HFFc6 (cell line): ENCODE results near the gene LDLRAD4. TPM values are rescaled to one million over a fixed set of nuclear protein-coding genes. Genes with fewer than 3 reads are reported as not detected.

Experiments used
- DNase-seq: peaks from one replicate; pipeline ENCODE4 v3.0.0-alpha.2; 2018
- H3K27ac Mint-ChIP-seq: 2 replicates; pipeline ENCODE4 v1.8.0; 2020; ENCODE audit warnings: mild to moderate bottlenecking, mixed read lengths
- H3K27me3 Mint-ChIP-seq: 2 replicates; pipeline ENCODE4 v1.8.0; 2021; ENCODE audit warnings: mild to moderate bottlenecking, moderate library complexity, mixed read lengths; ENCODE audit not compliant: insufficient read depth
- H3K36me3 Mint-ChIP-seq: 2 replicates; pipeline ENCODE4 v1.8.0; 2021; ENCODE audit warnings: low read depth, mixed read lengths
- H3K4me1 Mint-ChIP-seq: 2 replicates; pipeline ENCODE4 v1.8.0; 2020; ENCODE audit warnings: low read depth, mixed read lengths
- H3K4me3 Mint-ChIP-seq: 2 replicates; pipeline ENCODE4 v1.8.0; 2020; ENCODE audit warnings: mild to moderate bottlenecking, moderate library complexity, mixed read lengths
- H3K9me3 Mint-ChIP-seq: 2 replicates; pipeline ENCODE4 v1.8.0; 2020; ENCODE audit warnings: mild to moderate bottlenecking, mixed read lengths
- CTCF ChIP-seq: fragments of 200-600 bp; sonication (generic); IDR thresholded peaks from 2 replicates; pipeline ENCODE4 v1.5.0; 2021; ENCODE audit warnings: antibody characterized with exemption, mild to moderate bottlenecking
- total RNA-seq, 6 experiments: library from RNA; stranded (reverse); fragmentation: NEBNext Ultra II Directional; extraction: Animal tissue kit (Norgen Biotek cat#: 25700); gene quantifications; 2 replicates in 1 of 6; 3 replicates in 5 of 6; pipeline ENCODE4 v1.2.3, GENCODE V29; 2021

Gene LDLRAD4
- total RNA-seq, 6 experiments from 2014 or later, result not detected

- Mint-ChIP-seq H3K27me3 (peaks cover under 1% of the 10 kb centered on the region; the same call in 1 of the 2 replicates), H3K27ac (no peak overlapping the region), H3K9me3 (peaks cover 26% of the 10 kb centered on the region), H3K4me3 (no peak overlapping the region), H3K36me3 (no peaks in the 10 kb centered on the region), H3K4me1 (no peaks in the 10 kb centered on the region)
- no peak for TF ChIP-seq CTCF
- no peak for DNase-seq
These were observed 90.6 kb downstream of the LDLRAD4 start for GRCh38 chr18:13309031-13309747.

GRCh38 chr18:13309748-13310670 is 91.4 kb downstream of the LDLRAD4 start:
- no peak for TF ChIP-seq CTCF
- Mint-ChIP-seq H3K36me3 (no peaks in the 10 kb centered on the region), H3K27me3 (no peaks in the 10 kb centered on the region; the same call in 1 of the 2 replicates), H3K4me1 (no peaks in the 10 kb centered on the region), H3K27ac (no peak overlapping the region), H3K4me3 (no peak overlapping the region), H3K9me3 (peaks cover 28% of the 10 kb centered on the region)
- no peak for DNase-seq

GRCh38 chr18:13311193-13311592 is 92.6 kb downstream of the LDLRAD4 start:
- Mint-ChIP-seq H3K27me3 (no peaks in the 10 kb centered on the region; the same call in 1 of the 2 replicates), H3K9me3 (peaks cover 31% of the 10 kb centered on the region), H3K4me3 (no peak overlapping the region), H3K27ac (no peak overlapping the region), H3K36me3 (no peaks in the 10 kb centered on the region), H3K4me1 (no peaks in the 10 kb centered on the region)
- DNase-seq, result no peak
- no peak for TF ChIP-seq CTCF

GRCh38 chr18:13312515-13312914 is 94.0 kb downstream of the LDLRAD4 start:
- peaks cover 35% of the 10 kb centered on the region for H3K9me3 Mint-ChIP-seq
- no peaks in the 10 kb centered on the region; the same call in 1 of the 2 replicates for H3K27me3 Mint-ChIP-seq
- no peaks in the 10 kb centered on the region for H3K36me3 Mint-ChIP-seq
- no peak for TF ChIP-seq CTCF
- no peak overlapping the region for H3K27ac Mint-ChIP-seq
- H3K4me3 Mint-ChIP-seq, result no peak overlapping the region
- no peaks in the 10 kb centered on the region for H3K4me1 Mint-ChIP-seq
- DNase-seq, result no peak

GRCh38 chr18:13313006-13313686 is 94.6 kb downstream of the LDLRAD4 start:
- H3K27ac Mint-ChIP-seq, result no peak overlapping the region
- TF ChIP-seq CTCF, result no peak
- H3K4me3 Mint-ChIP-seq, result no peak overlapping the region
- H3K36me3 Mint-ChIP-seq, result no peaks in the 10 kb centered on the region
- no peak for DNase-seq
- H3K27me3 Mint-ChIP-seq, result no peaks in the 10 kb centered on the region; the same call in 1 of the 2 replicates
- peaks cover 35% of the 10 kb centered on the region for H3K9me3 Mint-ChIP-seq
- no peaks in the 10 kb centered on the region for H3K4me1 Mint-ChIP-seq
